Pancreas (tissue), 10 donors: ENCODE results near the gene ADAMTSL1. TPM values are rescaled to one million over a fixed set of nuclear protein-coding genes. Genes with fewer than 3 reads are reported as not detected.

Experiments
- ATAC-seq, 4 donors: fragments of 200-7000 bp; cut with Tn5 transposase; one replicate each; pipeline versions ENCODE4 v1.8.0 to v1.9.1; 2020; ENCODE audit warnings: mild to moderate bottlenecking in 4 of 4, moderate library complexity in 4 of 4
- DNase-seq, 6 donors: peaks; one replicate each; pipeline ENCODE4 v3.0.0-alpha.2; 2020
- FAIRE-seq: peaks from 2 replicates; lab custom pipeline; 2012; peaks lifted over from hg19 to GRCh38; lab: Jason Lieb, UNC
- H3K27ac ChIP-seq, 4 donors: fragments of 200-600 bp; sonication (generic); 1 replicate in 3 of 4; 2 replicates in 1 of 4; pipeline versions ENCODE4 v1.5.0 to v1.8.0; 2020
- H3K27me3 ChIP-seq, 4 donors: fragments of 200-600 bp; one replicate each; pipeline ENCODE4 v1.8.0; 2021
- H3K36me3 ChIP-seq, 3 donors: fragments of 200-600 bp; sonication (generic) in 1 of 3; one replicate each; pipeline versions ENCODE4 v1.5.0 to v1.8.0; 2020 to 2021
- H3K4me1 ChIP-seq, 3 donors: fragments of 200-600 bp; one replicate each; pipeline ENCODE4 v1.8.0; 2021
- H3K4me3 ChIP-seq, 4 donors: fragments of 200-600 bp; sonication (generic) in 2 of 4; one replicate each; pipeline versions ENCODE4 v1.5.0 to v1.8.0; 2020 to 2021
- H3K9me3 ChIP-seq, 4 donors: fragments of 200-600 bp; one replicate each; pipeline ENCODE4 v1.8.0; 2021
- WGBS, 2 donors: extraction: QIAGEN DNeasy Blood & Tissue Kit; methylation state at CpG; one replicate each; pipeline ENCODE4 v1.1.7; 2013; 5-methylcytosine and 5-hydroxymethylcytosine counted together
- intact Hi-C, 3 donors: fragments of 100-400 bp; cut with DNase I; formaldehyde crosslinking; loops; one replicate each; pipeline versions ENCODE4 v1.11.1 to v1.14.2; 2022
- polyA plus RNA-seq, 2 donors: library from polyadenylated mRNA; stranded (reverse); fragments of 200-250 nt; gene quantifications; one replicate each; pipeline ENCODE4 v1.2.3, GENCODE V29; 2013
- total RNA-seq, 6 donors: library from RNA; stranded (reverse); fragmentation: NEBNext Ultra II Directional in 4 of 6; extraction: Animal tissue kit (Norgen Biotek cat#: 25700) in 4 of 6; gene quantifications; one replicate each; pipeline versions ENCODE4 v1.2.1 to v1.2.4, GENCODE V29; 2021 to 2023
- TF ChIP-seq, protein P1 (sequence below), 4 donors: fragments of 200-600 bp; sonication (generic) in 3 of 4; IDR thresholded peaks; one replicate each; pipeline versions ENCODE4 v1.5.0 to v1.8.0; 2021; ENCODE audit warnings: antibody characterized with exemption in 4 of 4
- donor health status: healthy with polysubstance abuse.
- donor health status: DM: no; HTN: no; CAD: no; lungs with moderate emphysema.
- donor health status: DM: no; HTN: no; CAD: no.
- donor health status: control.
- donor health status: control.
- donor health status: Bipolar disorder and iron deficiency.
- donor health status: DM: yes; HTN: yes; CAD: no.
- donor health status: DM: no; HTN: no; CAD: no.
- donor health status: DM: no; HTN: no; CAD: no.
- donor health status: DM: yes; HTN: yes; CAD: no.

ADAMTSL1 gene
- total and polyA plus RNA-seq, 8 donors: 0.24 to 2.1 (median 0.67) TPM

GRCh38 chr9:18848657-18849056 lies 374.7 kb downstream of the ADAMTSL1 start:
- Histone ChIP-seq H3K4me3 (no peak overlapping the region), H3K27me3 (no peaks in the 10 kb centered on the region), H3K36me3 (no peaks in the 10 kb centered on the region), H3K27ac (no peak overlapping the region), H3K4me1 (peaks cover 0 to 6% (median 0%) of the 10 kb centered on the region in 3 donors), H3K9me3 (no peaks in the 10 kb centered on the region)
- ATAC-seq (no peak), FAIRE-seq (no peak), DNase-seq (no peak)
- intact Hi-C loops: no loop called here
- 54 to 55% methylated on average over 3 of the region's 3 CpGs for WGBS, 2 donors
- TF ChIP-seq, protein P1, sequence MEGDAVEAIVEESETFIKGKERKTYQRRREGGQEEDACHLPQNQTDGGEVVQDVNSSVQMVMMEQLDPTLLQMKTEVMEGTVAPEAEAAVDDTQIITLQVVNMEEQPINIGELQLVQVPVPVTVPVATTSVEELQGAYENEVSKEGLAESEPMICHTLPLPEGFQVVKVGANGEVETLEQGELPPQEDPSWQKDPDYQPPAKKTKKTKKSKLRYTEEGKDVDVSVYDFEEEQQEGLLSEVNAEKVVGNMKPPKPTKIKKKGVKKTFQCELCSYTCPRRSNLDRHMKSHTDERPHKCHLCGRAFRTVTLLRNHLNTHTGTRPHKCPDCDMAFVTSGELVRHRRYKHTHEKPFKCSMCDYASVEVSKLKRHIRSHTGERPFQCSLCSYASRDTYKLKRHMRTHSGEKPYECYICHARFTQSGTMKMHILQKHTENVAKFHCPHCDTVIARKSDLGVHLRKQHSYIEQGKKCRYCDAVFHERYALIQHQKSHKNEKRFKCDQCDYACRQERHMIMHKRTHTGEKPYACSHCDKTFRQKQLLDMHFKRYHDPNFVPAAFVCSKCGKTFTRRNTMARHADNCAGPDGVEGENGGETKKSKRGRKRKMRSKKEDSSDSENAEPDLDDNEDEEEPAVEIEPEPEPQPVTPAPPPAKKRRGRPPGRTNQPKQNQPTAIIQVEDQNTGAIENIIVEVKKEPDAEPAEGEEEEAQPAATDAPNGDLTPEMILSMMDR (IDR thresholded peaks at IDR 0.05): no peak

GRCh38 chr9:18849270-18849669 lies 375.3 kb downstream of the ADAMTSL1 start:
- intact Hi-C loops: no loop called here
- ATAC-seq (no peak), DNase-seq (no peak), FAIRE-seq (no peak)
- H3K4me3 ChIP-seq: no peak overlapping the region
- 87 to 91% methylated on average over 6 of the region's 6 CpGs for WGBS, 2 donors
- TF ChIP-seq, protein P1 (IDR thresholded peaks at IDR 0.05): no peak
- no peaks in the 10 kb centered on the region for H3K27me3 ChIP-seq
- no peaks in the 10 kb centered on the region for H3K9me3 ChIP-seq
- no peak overlapping the region for H3K27ac ChIP-seq
- H3K4me1 ChIP-seq: peaks cover 0 to 6% (median 0%) of the 10 kb centered on the region in 3 donors
- no peaks in the 10 kb centered on the region for H3K36me3 ChIP-seq

- intact Hi-C loops: no loop called here
- H3K4me3 ChIP-seq: no peak overlapping the region
- peaks cover 0 to 6% (median under 1%) of the 10 kb centered on the region in 3 donors for H3K4me1 ChIP-seq
- no peak for FAIRE-seq
- no peak for DNase-seq
- no peak overlapping the region for H3K27ac ChIP-seq
- no peaks in the 10 kb centered on the region for H3K36me3 ChIP-seq
- ATAC-seq: no peak
- H3K27me3 ChIP-seq: no peaks in the 10 kb centered on the region
- 83 to 88% methylated on average over 4 of the region's 4 CpGs for WGBS, 2 donors
- TF ChIP-seq, protein P1 (IDR thresholded peaks at IDR 0.05): no peak
- H3K9me3 ChIP-seq: no peaks in the 10 kb centered on the region
Observed at GRCh38 chr9:18849890-18850677, 376.1 kb downstream of the ADAMTSL1 start.

- no peak for DNase-seq
- 80 to 84% methylated on average over 5 of the region's 5 CpGs for WGBS, 2 donors
- H3K27ac ChIP-seq: no peak overlapping the region
- no peaks in the 10 kb centered on the region for H3K9me3 ChIP-seq
- H3K27me3 ChIP-seq: no peaks in the 10 kb centered on the region
- FAIRE-seq: no peak
- H3K4me3 ChIP-seq: no peak overlapping the region
- H3K36me3 ChIP-seq: no peaks in the 10 kb centered on the region
- intact Hi-C loops: no loop called here
- no peak for ATAC-seq
- H3K4me1 ChIP-seq: peaks cover 0 to 10% (median 6%) of the 10 kb centered on the region in 3 donors
- TF ChIP-seq, protein P1 (IDR thresholded peaks at IDR 0.05): no peak
Observed at GRCh38 chr9:18851069-18851795, 377.3 kb downstream of the ADAMTSL1 start.
